HepG2 (cell line): ENCODE data around the gene PCSK6. TPM values are rescaled to one million over a fixed set of nuclear protein-coding genes. Genes with fewer than 3 reads are reported as not detected.

ENCODE experiments used
- ARNT ChIP-seq: fragments of 450-650 bp; IDR thresholded peaks from 2 replicates; pipeline ENCODE4 v1.6.1; 2017
- CHD4 ChIP-seq: fragments of 200-600 bp; sonication (generic); IDR thresholded peaks from 2 replicates; pipeline ENCODE4 v1.7.0; 2017; ENCODE audit warnings: mild to moderate bottlenecking, low read length, borderline replicate concordance
- DBP ChIP-seq: sonication (generic); formaldehyde crosslinking; IDR thresholded peaks from 2 replicates; pipeline ENCODE4 v1.4.0; 2020; ENCODE audit warnings: missing genetic modification reagents; ENCODE audit errors: not compliant biosample characterization
- HNRNPLL ChIP-seq: fragments of 200-400 bp; formaldehyde crosslinking; IDR thresholded peaks from 2 replicates; pipeline ENCODE4 v1.6.1; 2017; ENCODE audit warnings: mild to moderate bottlenecking, low read depth, low read length; ENCODE audit not compliant: poor library complexity, severe bottlenecking
- IRF1 ChIP-seq: sonication (generic); formaldehyde crosslinking; IDR thresholded peaks from 2 replicates; pipeline ENCODE4 v1.4.0; 2020; ENCODE audit warnings: low read depth, mild to moderate bottlenecking, missing genetic modification reagents
- KLF13 ChIP-seq: sonication (generic); formaldehyde crosslinking; IDR thresholded peaks from 2 replicates; pipeline ENCODE4 v1.4.0; 2020; ENCODE audit warnings: mild to moderate bottlenecking, missing genetic modification reagents
- MNT ChIP-seq: fragments of 450-650 bp; IDR thresholded peaks from 2 replicates; pipeline ENCODE4 v1.6.1; 2016
- ONECUT2 ChIP-seq: sonication (generic); formaldehyde crosslinking; IDR thresholded peaks from 2 replicates; pipeline ENCODE4 v1.4.0; 2020; ENCODE audit warnings: missing genetic modification reagents
- REL ChIP-seq: sonication (generic); formaldehyde crosslinking; conservative IDR thresholded peaks from 2 replicates; pipeline ENCODE4 v1.8.0; 2022; ENCODE audit warnings: mild to moderate bottlenecking, missing genetic modification reagents, moderate library complexity
- TFDP2 ChIP-seq: sonication (generic); formaldehyde crosslinking; IDR thresholded peaks from 2 replicates; pipeline ENCODE4 v1.4.0; 2020; ENCODE audit warnings: missing genetic modification reagents
- U2AF1 ChIP-seq: fragments of 200-400 bp; formaldehyde crosslinking; optimal IDR thresholded peaks from 2 replicates; pipeline ENCODE3; 2017; ENCODE audit warnings: mild to moderate bottlenecking, low read depth, low read length
- ZNF180 ChIP-seq: sonication (generic); formaldehyde crosslinking; IDR thresholded peaks from 2 replicates; pipeline ENCODE4 v1.4.0; 2020; ENCODE audit warnings: low read depth, missing genetic modification reagents, borderline replicate concordance
- ZNF251 ChIP-seq: sonication (generic); formaldehyde crosslinking; IDR thresholded peaks from 2 replicates; pipeline ENCODE4 v1.9.0; 2021; ENCODE audit warnings: mild to moderate bottlenecking, missing genetic modification reagents
- ZNF354B ChIP-seq: sonication (generic); formaldehyde crosslinking; IDR thresholded peaks from 2 replicates; pipeline ENCODE4 v1.8.0; 2022; ENCODE audit warnings: mild to moderate bottlenecking, missing genetic modification reagents
- ZNF580 ChIP-seq: IDR thresholded peaks from 2 replicates; pipeline ENCODE4 v1.6.1; 2016; ENCODE audit warnings: low read depth, borderline replicate concordance
- ZNF598 ChIP-seq: sonication (generic); formaldehyde crosslinking; IDR thresholded peaks from 2 replicates; pipeline ENCODE4 v1.5.1; 2020; ENCODE audit warnings: mild to moderate bottlenecking, missing genetic modification reagents, borderline replicate concordance
- ZNF615 ChIP-seq: sonication (generic); formaldehyde crosslinking; IDR thresholded peaks from 2 replicates; pipeline ENCODE4 v1.5.0; 2020; ENCODE audit warnings: mild to moderate bottlenecking, missing genetic modification reagents, borderline replicate concordance
- ZNF652 ChIP-seq: IDR thresholded peaks from 2 replicates; pipeline ENCODE4 v1.6.1; 2016; ENCODE audit warnings: low read depth, borderline replicate concordance
- ZNF704 ChIP-seq: sonication (generic); formaldehyde crosslinking; IDR thresholded peaks from 2 replicates; pipeline ENCODE4 v1.8.1; 2023; ENCODE audit warnings: mild to moderate bottlenecking, inconsistent platforms, moderate library complexity, missing genetic modification reagents, borderline replicate concordance
- ZSCAN5A ChIP-seq: sonication (generic); formaldehyde crosslinking; IDR thresholded peaks from 2 replicates; pipeline ENCODE4 v1.8.0; 2022; ENCODE audit warnings: mild to moderate bottlenecking, missing genetic modification reagents, borderline replicate concordance
- polyA plus RNA-seq, 8 experiments: library from polyadenylated mRNA; depleted of rRNA in 3 of 8; stranded (reverse) in 7 of 8; unstranded in 1 of 8; fragments of >200 nt; fragmentation: Illumina TruSeq in 4 of 8; extraction: Trizol in 4 of 8; gene quantifications; 2 replicates each; pipeline versions ENCODE4 v1.2.1 to v1.2.3, GENCODE V29; 2011 to 2016; ENCODE audit warnings: low read depth in 4 of 8, missing spikeins in 1 of 8, mixed read lengths in 1 of 8; ENCODE audit not compliant: insufficient read depth in 1 of 8
- total RNA-seq, 5 experiments: library from RNA; depleted of rRNA; stranded (reverse); fragments of >200 nt; fragmentation: Illumina TruSeq; extraction: Trizol; gene quantifications; 2 replicates each; pipeline ENCODE4 v1.2.3, GENCODE V29; 2016; ENCODE audit warnings: low read depth in 1 of 5

PCSK6 gene
- total and polyA plus RNA-seq, 2 of the 13 experiments (the other 11 are each of a cell fraction or from before 2014, with no cell fraction given), result 56.5 to 155 TPM

- TF ChIP-seq MNT (peak; percentile 5; the same call in 1 of the 2 replicates), CHD4 (no peak; the same call in 1 of the 2 replicates), ZNF615 (no peak), ARNT (no peak), ZNF598 (CRISPR knock-in tag) (no peak; the same call in 1 of the 2 replicates), ZNF704 (CRISPR knock-in tag) (no peak), ONECUT2 (peak; percentile 16; the same call in 1 of the 2 replicates), TFDP2 (CRISPR knock-in tag) (peak; percentile 62; the same call in 1 of the 2 replicates), ZNF180 (CRISPR knock-in tag) (no peak), ZNF251 (CRISPR knock-in tag) (no peak), ZNF652 (CRISPR knock-in tag) (no peak), ZSCAN5A (CRISPR knock-in tag) (no peak; the same call in 1 of the 2 replicates), KLF13 (CRISPR knock-in tag) (no peak), ZNF580 (CRISPR knock-in tag) (peak; percentile 9; the same call in 1 of the 2 replicates), U2AF1 (no peak), IRF1 (CRISPR knock-in tag) (no peak), HNRNPLL (peak; percentile 29), ZNF354B (CRISPR knock-in tag) (no peak), DBP (CRISPR knock-in tag) (no peak), REL (CRISPR knock-in tag) (no peak)
Measured at GRCh38 chr15:101445562-101446517, 43.7 kb downstream of the PCSK6 start (continued).
